GM19395 (cell line): ENCODE results near the gene IQSEC1.
A peak's percentile ranks its signal among the peaks of the same experiment; 100 is the strongest.

Experiments
- ATAC-seq: cut with Tn5 transposase; IDR thresholded peaks from one replicate; pipeline ENCODE4 v1.9.1; 2021; ENCODE audit warnings: mild to moderate bottlenecking, moderate library complexity; ENCODE audit not compliant: unreplicated experiment

IQSEC1 gene

GRCh38 chr3:13108861-13109260, 35.6 kb upstream of the IQSEC1 start:
- no peak for ATAC-seq

- no peak for ATAC-seq
These were observed 34.4 kb upstream of the IQSEC1 start for GRCh38 chr3:13107661-13108060.

- no peak for ATAC-seq
These were observed 33.2 kb upstream of the IQSEC1 start for GRCh38 chr3:13106308-13107001.

- ATAC-seq: no peak
These were observed 32.6 kb upstream of the IQSEC1 start for GRCh38 chr3:13105896-13106250.

GRCh38 chr3:13105181-13105895, 32.1 kb upstream of the IQSEC1 start:
- ATAC-seq: no peak

GRCh38 chr3:13104511-13104910, 31.3 kb upstream of the IQSEC1 start:
- ATAC-seq: no peak

- no peak for ATAC-seq
These were observed 30.3 kb upstream of the IQSEC1 start for GRCh38 chr3:13103416-13104058.

GRCh38 chr3:13102386-13103345, 29.4 kb upstream of the IQSEC1 start:
- no peak for ATAC-seq

GRCh38 chr3:13099707-13100106, 26.5 kb upstream of the IQSEC1 start:
- ATAC-seq: no peak

- no peak for ATAC-seq
These were observed 25.2 kb upstream of the IQSEC1 start for GRCh38 chr3:13098192-13098988.

- no peak for ATAC-seq
These were observed 23.1 kb upstream of the IQSEC1 start for GRCh38 chr3:13096356-13096755.

- ATAC-seq: no peak
These were observed 22.2 kb upstream of the IQSEC1 start for GRCh38 chr3:13095408-13095937.

- ATAC-seq: no peak
These were observed 20.5 kb upstream of the IQSEC1 start for GRCh38 chr3:13093687-13094086.

GRCh38 chr3:13092621-13093617, 19.7 kb upstream of the IQSEC1 start:
- ATAC-seq: no peak

GRCh38 chr3:13091898-13092611, 18.8 kb upstream of the IQSEC1 start:
- ATAC-seq: peak; percentile 62

- peak; percentile 52 for ATAC-seq
These were observed 15.1 kb upstream of the IQSEC1 start for GRCh38 chr3:13088028-13089006.
